Body of pancreas (tissue), 4 donors: ENCODE results near the gene ANKRD6. TPM values are rescaled to one million over a fixed set of nuclear protein-coding genes. Genes with fewer than 3 reads are reported as not detected.

Source experiments
- ATAC-seq: fragments of 150-250 bp; one replicate; pipeline ENCODE4 v1.9.1; 2016
- DNase-seq, 4 donors: peaks; one replicate each; pipeline ENCODE4 v3.0.0-alpha.2; 2019
- H3K27ac ChIP-seq, 4 donors: fragments of 200-600 bp; sonication (generic); 1 replicate in 3 of 4; 2 replicates in 1 of 4; pipeline versions ENCODE4 v1.5.1 to v1.6.1; 2016 to 2019; ENCODE audit warnings: mild to moderate bottlenecking in 1 of 4, mixed read lengths in 1 of 4, moderate library complexity in 1 of 4
- H3K27me3 ChIP-seq, 2 donors: fragments of 200-600 bp; sonication (generic); one replicate each; pipeline ENCODE4 v1.6.0; 2016; ENCODE audit warnings: mild to moderate bottlenecking in 1 of 2
- H3K36me3 ChIP-seq, 2 donors: fragments of 200-600 bp; sonication (generic); replicated peaks in 1 of 2; 2 replicates each; pipeline ENCODE4 v1.5.1; 2016; ENCODE audit warnings: low read depth in 2 of 2; ENCODE audit not compliant: insufficient read depth in 1 of 2
- H3K4me1 ChIP-seq: fragments of 200-600 bp; sonication (generic); one replicate; pipeline ENCODE4 v1.6.0; 2016
- H3K4me3 ChIP-seq, 2 donors: fragments of 200-600 bp; sonication (generic); 1 replicate in 1 of 2; 2 replicates in 1 of 2; pipeline ENCODE4 v1.5.1; 2016 to 2019
- H3K9me3 ChIP-seq, 3 donors: fragments of 200-600 bp; sonication (generic); 1 replicate in 2 of 3; 2 replicates in 1 of 3; pipeline ENCODE4 v1.5.1; 2016
- CTCF ChIP-seq, 7 experiments: fragments of 450-650 bp in 4 of 7; fragments of 200-600 bp in 3 of 7; sonication (generic) in 3 of 7; IDR thresholded peaks; one replicate each; pipeline ENCODE4 v1.5.1; 2016 to 2019; ENCODE audit warnings: antibody characterized with exemption in 7 of 7
- POLR2A ChIP-seq, 3 donors: fragments of 450-650 bp; IDR thresholded peaks; one replicate each; pipeline ENCODE4 v1.6.1; 2016; ENCODE audit warnings: antibody characterized with exemption in 3 of 3, mild to moderate bottlenecking in 2 of 3
- WGBS, 2 donors: methylation state at CpG; one replicate each; pipeline ENCODE4 v1.1.5; 2017; 5-methylcytosine and 5-hydroxymethylcytosine counted together
- intact Hi-C: fragments of 100-400 bp; cut with DNase I; formaldehyde crosslinking; loops from one replicate; pipeline ENCODE4 v1.15.1; 2023
- total RNA-seq, 2 donors: library from RNA; depleted of rRNA; stranded (reverse); fragments of >200 nt; gene quantifications; one replicate each; pipeline ENCODE4 v1.1.0, GENCODE V29; 2016

The ANKRD6 gene
- total RNA-seq, 2 donors from 2014 or later: 16.9 to 21.4 TPM

DNA sequence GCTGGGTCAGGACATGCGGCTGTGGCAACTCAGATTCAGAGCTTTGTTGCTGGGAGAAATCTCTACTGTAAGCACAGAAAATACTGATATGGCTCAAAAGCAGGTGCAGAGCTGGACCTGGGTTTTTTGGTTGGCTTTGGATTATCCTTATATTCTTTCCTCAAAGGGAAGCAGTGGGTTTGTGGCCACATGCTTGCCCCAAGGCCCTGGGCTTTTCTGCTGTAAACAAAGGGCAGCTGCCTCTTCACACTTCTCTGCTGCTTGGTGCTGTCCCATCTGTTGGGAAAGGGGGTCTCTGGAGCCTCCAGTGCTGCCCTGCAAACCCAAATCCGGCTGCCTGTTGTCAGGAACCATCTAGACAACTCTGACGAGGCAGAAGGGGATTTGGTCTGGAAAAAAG is 52.4 kb downstream of the ANKRD6 start:
- no peak overlapping the region for H3K27ac ChIP-seq

GRCh38 chr6:89487864-89488263 is 54.9 kb downstream of the ANKRD6 start:
- intact Hi-C loops: no loop called here
- no peak for DNase-seq
- H3K4me3 ChIP-seq: no peak overlapping the region

More for the DNA sequence above, 52.4 kb downstream of the ANKRD6 start:
- 90 to 100% methylated on average over 3 of the region's 3 CpGs for WGBS, 2 donors
- intact Hi-C loops: no loop called here
- no peaks in the 10 kb centered on the region for H3K9me3 ChIP-seq
- no peak for DNase-seq
- no peak overlapping the region for H3K4me3 ChIP-seq
- H3K27me3 ChIP-seq: no peaks in the 10 kb centered on the region
- no peak for ATAC-seq
- TF ChIP-seq CTCF (IDR thresholded peaks at IDR 0.05): no peak
- TF ChIP-seq POLR2A (IDR thresholded peaks at IDR 0.05): no peak
- peaks cover 16% of the 10 kb centered on the region for H3K4me1 ChIP-seq
- no peaks in the 10 kb centered on the region for H3K36me3 ChIP-seq

DNA sequence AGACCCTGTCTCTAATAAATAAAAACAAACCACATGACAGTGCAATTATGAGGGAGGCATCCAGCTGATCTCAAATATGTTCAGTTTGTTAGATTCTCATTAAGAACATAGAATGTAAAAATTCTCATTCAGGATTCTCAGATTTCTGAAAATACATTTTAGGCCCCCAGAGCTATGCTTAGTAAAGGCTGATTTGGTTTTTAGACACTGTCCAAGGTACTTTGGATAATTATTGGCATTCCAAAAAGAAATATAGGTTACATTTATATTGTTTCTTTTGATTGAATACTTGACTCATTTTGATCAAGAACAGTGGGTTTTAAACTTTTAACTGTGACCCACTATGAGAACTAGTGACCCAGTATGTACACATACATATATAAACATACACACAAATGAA is 55.5 kb downstream of the ANKRD6 start:
- no peak overlapping the region for H3K27ac ChIP-seq
- ATAC-seq (no peak), DNase-seq (no peak)
- intact Hi-C loops: no loop called here
- H3K4me1 ChIP-seq: peaks cover 6% of the 10 kb centered on the region
- H3K4me3 ChIP-seq: no peak overlapping the region
- TF ChIP-seq POLR2A (IDR thresholded peaks at IDR 0.05): no peak
- TF ChIP-seq CTCF (IDR thresholded peaks at IDR 0.05): no peak
- H3K36me3 ChIP-seq: no peaks in the 10 kb centered on the region
- no peaks in the 10 kb centered on the region for H3K27me3 ChIP-seq
- H3K9me3 ChIP-seq: no peaks in the 10 kb centered on the region

More at GRCh38 chr6:89487864-89488263, 54.9 kb downstream of the ANKRD6 start:
- H3K27ac ChIP-seq: no peak overlapping the region
- WGBS, 2 donors: 69 to 81% methylated on average over 1 of the region's 1 CpG
- no peaks in the 10 kb centered on the region for H3K36me3 ChIP-seq
- TF ChIP-seq CTCF (IDR thresholded peaks at IDR 0.05) (no peak), POLR2A (IDR thresholded peaks at IDR 0.05) (no peak)
- no peak for ATAC-seq
- H3K9me3 ChIP-seq: no peaks in the 10 kb centered on the region
- peaks cover 11% of the 10 kb centered on the region for H3K4me1 ChIP-seq
- H3K27me3 ChIP-seq: no peaks in the 10 kb centered on the region

GRCh38 chr6:89489078-89489477 is 56.1 kb downstream of the ANKRD6 start:
- no peaks in the 10 kb centered on the region for H3K36me3 ChIP-seq
- WGBS, 2 donors: 40 to 59% methylated on average over 3 of the region's 3 CpGs
- intact Hi-C loops: no loop called here
- no peak overlapping the region for H3K27ac ChIP-seq
- TF ChIP-seq POLR2A (IDR thresholded peaks at IDR 0.05): no peak
- no peak for TF ChIP-seq CTCF (IDR thresholded peaks at IDR 0.05)
- H3K9me3 ChIP-seq: no peaks in the 10 kb centered on the region
- ATAC-seq (no peak), DNase-seq (no peak)
- no peaks in the 10 kb centered on the region for H3K4me1 ChIP-seq
- no peak overlapping the region for H3K4me3 ChIP-seq
- no peaks in the 10 kb centered on the region for H3K27me3 ChIP-seq

- TF ChIP-seq POLR2A (IDR thresholded peaks at IDR 0.05): no peak
- TF ChIP-seq CTCF (IDR thresholded peaks at IDR 0.05): no peak
- DNase-seq (no peak), ATAC-seq (no peak)
- H3K4me1 ChIP-seq: no peaks in the 10 kb centered on the region
- intact Hi-C loops: no loop called here
- no peaks in the 10 kb centered on the region for H3K9me3 ChIP-seq
- H3K27me3 ChIP-seq: no peaks in the 10 kb centered on the region
- no peak overlapping the region for H3K27ac ChIP-seq
- 87 to 88% methylated on average over 7 of the region's 7 CpGs for WGBS, 2 donors
- no peaks in the 10 kb centered on the region for H3K36me3 ChIP-seq
- no peak overlapping the region for H3K4me3 ChIP-seq
Observed at GRCh38 chr6:89492025-89492640, 59.2 kb downstream of the ANKRD6 start.
